IMR-90 (cell line): Measurements from ENCODE around the gene TSHB. TPM values are rescaled to one million over a fixed set of nuclear protein-coding genes. Genes with fewer than 3 reads are reported as not detected.

ENCODE experiments used
- ATAC-seq: fragments of 200-7000 bp; cut with Tn5 transposase; 2 replicates; pipeline ENCODE4 v1.9.1; 2020; ENCODE audit warnings: low read depth, mild to moderate bottlenecking, moderate library complexity
- BruUV-seq: library from RNA; stranded (reverse); fragments of 400-500 nt; replicated peaks from 2 replicates; lab custom pipeline; 2021; lab: Mats Ljungman, UMichigan
- CTCF ChIA-PET: fragments of 300-600 bp; formaldehyde crosslinking; extraction: SDS; loops from one replicate; lab custom pipeline; 2021; ENCODE audit warnings: antibody characterized with exemption; lab: Yijun Ruan, JAX
- POLR2A ChIA-PET: fragments of 300-600 bp; sonication (Branson Sonifier 250); formaldehyde crosslinking; loops from one replicate; lab custom pipeline; 2022; ENCODE audit warnings: antibody characterized with exemption; ENCODE audit not compliant: unreplicated experiment; lab: Charles Lee
- DNase-seq: peaks from one replicate; pipeline ENCODE4 v3.0.0; 2013
- H2AFZ ChIP-seq: replicated peaks from 2 replicates; pipeline ENCODE3; 2013; ENCODE audit warnings: low read length, mild to moderate bottlenecking; ENCODE audit not compliant: poor library complexity
- H2AK5ac ChIP-seq: 2 replicates; pipeline ENCODE4 v1.6.1; 2013; ENCODE audit warnings: low read depth, low read length, inconsistent platforms
- H2AK9ac ChIP-seq: replicated peaks from 2 replicates; pipeline ENCODE3; 2013; ENCODE audit warnings: mild to moderate bottlenecking, low read depth, low read length, moderate library complexity; ENCODE audit not compliant: poor library complexity
- H2BK120ac ChIP-seq: 2 replicates; pipeline ENCODE4 v1.6.1; 2013; ENCODE audit warnings: low read depth, low read length, inconsistent platforms
- H2BK15ac ChIP-seq: 3 replicates; pipeline ENCODE4 v1.6.1; 2013; ENCODE audit warnings: low read depth, low read length, inconsistent platforms
- H2BK20ac ChIP-seq: 2 replicates; pipeline ENCODE4 v1.6.1; 2013; ENCODE audit warnings: low read depth, mild to moderate bottlenecking, inconsistent platforms, low read length, moderate library complexity
- H2BK5ac ChIP-seq: 2 replicates; pipeline ENCODE4 v1.6.1; 2013; ENCODE audit warnings: mild to moderate bottlenecking, low read depth, low read length, inconsistent platforms; ENCODE audit not compliant: poor library complexity, severe bottlenecking
- H3K14ac ChIP-seq: replicated peaks from 2 replicates; pipeline ENCODE4 v1.6.1; 2013; ENCODE audit warnings: low read depth, low read length, inconsistent platforms
- H3K18ac ChIP-seq: 2 replicates; pipeline ENCODE4 v1.6.1; 2013; ENCODE audit warnings: low read depth, low read length, control low read depth
- H3K23ac ChIP-seq: 2 replicates; pipeline ENCODE4 v1.6.1; 2013; ENCODE audit warnings: low read depth, low read length, inconsistent platforms
- H3K27ac ChIP-seq: 2 replicates; pipeline ENCODE4 v1.5.1; 2013; ENCODE audit warnings: mild to moderate bottlenecking, control low read depth, low read length; ENCODE audit not compliant: insufficient read depth
- H3K27me3 ChIP-seq: 2 replicates; pipeline ENCODE4 v1.6.1; 2013; ENCODE audit warnings: low read length; ENCODE audit not compliant: control insufficient read depth, insufficient read depth
- H3K36me3 ChIP-seq: 2 replicates; pipeline ENCODE4 v1.6.1; 2013; ENCODE audit warnings: low read length, mixed read lengths; ENCODE audit not compliant: control insufficient read depth, insufficient read depth
- H3K4ac ChIP-seq: 2 replicates; pipeline ENCODE4 v1.6.1; 2013; ENCODE audit warnings: low read depth, low read length, inconsistent platforms
- H3K4me1 ChIP-seq: 2 replicates; pipeline ENCODE4 v1.6.1; 2013; ENCODE audit warnings: low read length, mixed read lengths; ENCODE audit not compliant: control insufficient read depth, insufficient read depth
- H3K4me2 ChIP-seq: 2 replicates; pipeline ENCODE4 v1.6.1; 2013; ENCODE audit warnings: low read depth, mild to moderate bottlenecking, control low read depth, low read length, moderate library complexity
- H3K4me3 ChIP-seq: 2 replicates; pipeline ENCODE4 v1.5.1; 2013; ENCODE audit warnings: low read depth, mild to moderate bottlenecking, control low read depth, low read length, moderate library complexity; ENCODE audit not compliant: insufficient read depth
- H3K56ac ChIP-seq: 2 replicates; pipeline ENCODE4 v1.6.1; 2013; ENCODE audit warnings: low read length, inconsistent platforms; ENCODE audit not compliant: insufficient read depth; ENCODE audit errors: extremely low read depth
- H3K79me1 ChIP-seq, 2 experiments: 2 replicates each; pipeline ENCODE4 v1.6.1; 2013; ENCODE audit warnings: low read length in 2 of 2, inconsistent platforms in 1 of 2, low read depth in 1 of 2
- H3K9ac ChIP-seq: 2 replicates; pipeline ENCODE4 v1.6.1; 2013; ENCODE audit warnings: low read depth, low read length, control low read depth
- H3K9me1 ChIP-seq: 2 replicates; pipeline ENCODE4 v1.6.1; 2013; ENCODE audit warnings: low read length, inconsistent platforms; ENCODE audit not compliant: insufficient read depth
- H3K9me3 ChIP-seq: 2 replicates; pipeline ENCODE4 v1.6.1; 2013; ENCODE audit warnings: low read length; ENCODE audit not compliant: control insufficient read depth, insufficient read depth
- H4K20me1 ChIP-seq: 2 replicates; pipeline ENCODE4 v1.6.1; 2013; ENCODE audit warnings: low read length, inconsistent platforms; ENCODE audit not compliant: insufficient read depth
- H4K5ac ChIP-seq: 2 replicates; pipeline ENCODE4 v1.6.1; 2013; ENCODE audit warnings: mild to moderate bottlenecking, low read depth, low read length, control low read depth
- H4K8ac ChIP-seq, 2 experiments: 2 replicates each; pipeline ENCODE4 v1.6.1; 2013; ENCODE audit warnings: low read depth in 2 of 2, low read length in 2 of 2, control low read depth in 1 of 2, inconsistent platforms in 1 of 2
- H4K91ac ChIP-seq: 2 replicates; pipeline ENCODE4 v1.6.1; 2013; ENCODE audit warnings: low read depth, low read length, inconsistent platforms; ENCODE audit not compliant: insufficient read depth
- BHLHE40 ChIP-seq: fragments of 150-350 bp; IDR thresholded peaks from 2 replicates; pipeline ENCODE4 v1.6.1; 2016; ENCODE audit warnings: mild to moderate bottlenecking, low read depth, low read length
- CEBPB ChIP-seq: IDR thresholded peaks from 2 replicates; pipeline ENCODE4 v1.6.1; 2012; ENCODE audit warnings: low read depth, low read length, improper control_type of control experiment
- CHD1 ChIP-seq: IDR thresholded peaks from 2 replicates; pipeline ENCODE4 v1.6.1; 2012; ENCODE audit warnings: low read depth, low read length, improper control_type of control experiment
- ELK1 ChIP-seq: fragments of 150-350 bp; IDR thresholded peaks from 2 replicates; pipeline ENCODE4 v1.6.1; 2016; ENCODE audit warnings: low read depth, mild to moderate bottlenecking, low read length, moderate library complexity, borderline replicate concordance
- FOS ChIP-seq: fragments of 150-350 bp; IDR thresholded peaks from 2 replicates; pipeline ENCODE4 v1.6.1; 2016; ENCODE audit warnings: low read depth, low read length
- MAFK ChIP-seq: IDR thresholded peaks from 2 replicates; pipeline ENCODE4 v1.6.1; 2012; ENCODE audit warnings: low read depth, low read length, improper control_type of control experiment
- MXI1 ChIP-seq: IDR thresholded peaks from 2 replicates; pipeline ENCODE4 v1.6.1; 2012; ENCODE audit warnings: low read depth, mild to moderate bottlenecking, low read length, moderate library complexity, borderline replicate concordance
- POLR2A ChIP-seq: IDR thresholded peaks from 2 replicates; pipeline ENCODE4 v1.6.1; 2012; ENCODE audit warnings: mild to moderate bottlenecking, low read depth, low read length
- RAD21 ChIP-seq: IDR thresholded peaks from 2 replicates; pipeline ENCODE4 v1.6.1; 2012; ENCODE audit warnings: low read length, improper control_type of control experiment
- RFX5 ChIP-seq: IDR thresholded peaks from 2 replicates; pipeline ENCODE4 v1.8.0; 2012; ENCODE audit warnings: low read depth, mild to moderate bottlenecking, low read length, moderate library complexity
- SMC3 ChIP-seq: fragments of 150-350 bp; IDR thresholded peaks from 2 replicates; pipeline ENCODE4 v1.6.1; 2016; ENCODE audit warnings: low read depth, mild to moderate bottlenecking, antibody characterized with exemption, low read length, moderate library complexity
- USF2 ChIP-seq: fragments of 150-350 bp; IDR thresholded peaks from 2 replicates; pipeline ENCODE4 v1.6.1; 2017; ENCODE audit warnings: mild to moderate bottlenecking, antibody characterized with exemption, low read length, low read depth
- WGBS, 2 experiments: methylation state at CpG; one replicate each; pipeline versions ENCODE4 v1.1.5 to v1.1.7; 2013; ENCODE audit warnings: missing lambda C conversion rate in 2 of 2; ENCODE audit not compliant: insufficient read length in 1 of 2; ENCODE audit errors: extremely low coverage in 2 of 2; 5-methylcytosine and 5-hydroxymethylcytosine counted together
- dilution Hi-C: fragments of 300-500 bp; cut with HindIII; formaldehyde crosslinking; loops from one replicate; pipeline ENCODE4 v1.14.3; 2018; ENCODE audit warnings: low sequenced_read_pairs; ENCODE audit not compliant: unreplicated experiment
- in situ Hi-C: fragments of 300-500 bp; cut with MboI; formaldehyde crosslinking; loops from 3 replicates; pipeline ENCODE4 v1.14.3; 2019; ENCODE audit warnings: low sequenced_read_pairs, inconsistent platforms, mixed read lengths
- intact Hi-C: fragments of 100-400 bp; cut with micrococcal nuclease; formaldehyde crosslinking; loops from 2 replicates; pipeline ENCODE4 v1.10.0; 2022
- polyA plus RNA-seq, 3 experiments: library from polyadenylated mRNA; depleted of rRNA; stranded (reverse); fragments of >200 nt; gene quantifications; 2 replicates each; pipeline ENCODE4 v1.2.3, GENCODE V29; 2012; ENCODE audit warnings: low replicate concordance in 1 of 3
- total RNA-seq: library from RNA; depleted of rRNA; stranded (reverse); fragments of >200 nt; gene quantifications from 2 replicates; pipeline ENCODE4 v1.2.3, GENCODE V29; 2012

The TSHB gene
- total and polyA plus RNA-seq, 2 of the 4 experiments (the other 2 are of a cell fraction), result not detected

- Histone ChIP-seq H3K36me3 (no peaks in the 10 kb centered on the region), H2AK9ac (no peak overlapping the region), H4K8ac (no peak overlapping the region), H4K5ac (no peak overlapping the region), H3K4me1 (no peaks in the 10 kb centered on the region; the same call in 1 of the 2 replicates), H3K56ac (no peak overlapping the region), H3K79me1 (no peaks in the 10 kb centered on the region), H4K20me1 (no peaks in the 10 kb centered on the region), H2BK5ac (no peak overlapping the region), H3K9ac (no peak overlapping the region), H3K14ac (no peak overlapping the region), H3K18ac (no peak overlapping the region), H3K27ac (no peak overlapping the region), H2AK5ac (no peak overlapping the region), H3K4ac (no peak overlapping the region), H3K4me2 (no peak overlapping the region), H2AFZ (no peak overlapping the region), H4K91ac (no peak overlapping the region), H2BK20ac (no peak overlapping the region), H2BK15ac (no peak overlapping the region), H3K9me1 (no peaks in the 10 kb centered on the region), H2BK120ac (no peak overlapping the region), H3K9me3 (no peaks in the 10 kb centered on the region), H3K23ac (no peak overlapping the region), H3K27me3 (peaks cover 10% of the 10 kb centered on the region), H3K4me3 (no peak overlapping the region)
- ATAC-seq (no peak), DNase-seq (no peak)
- TF ChIP-seq CEBPB, result no peak
- TF ChIP-seq BHLHE40, result no peak
- no peak for TF ChIP-seq USF2
- TF ChIP-seq POLR2A, result no peak
- no peak for TF ChIP-seq RAD21
- no peak for TF ChIP-seq MXI1
- no peak for TF ChIP-seq ELK1
- no peak for TF ChIP-seq SMC3
- TF ChIP-seq CHD1, result no peak
- no peak for TF ChIP-seq RFX5
- TF ChIP-seq FOS, result no peak
- TF ChIP-seq MAFK, result no peak
- POLR2A ChIA-PET, result interaction anchor here (0.6 kb wide), 1 partner anchor 87 kb away, joined by 4 read pairs; no protein-coding TSS in a partner anchor
- dilution Hi-C loops, result no loop called here
- in situ Hi-C loops, result no loop called here
- CTCF ChIA-PET, result interaction anchor here (1.3 kb wide), 1 partner anchor 20 kb away, joined by 3 read pairs; no protein-coding TSS in a partner anchor
- BruUV-seq, result no TSS peak
- intact Hi-C loops, result no loop called here
- 20% methylated on average over 1 of the region's 10 CpGs; no CpG with 5 or more reads in 1 of the 2 experiments for WGBS, 2 experiments
Measured at GRCh38 chr1:115073298-115074087, 43.9 kb downstream of the TSHB start.
